Choroid plexus epithelial cell (primary cell): Measurements from ENCODE around the gene COL5A2.

Experiments
- DNase-seq: peaks from one replicate; pipeline ENCODE4 v3.0.0-alpha.2; 2010; ENCODE audit warnings: low read depth
- H3K4me3 ChIP-seq: 2 replicates; pipeline ENCODE4 v1.5.1; 2011; ENCODE audit warnings: low read depth, mild to moderate bottlenecking, control low read depth, low read length, moderate library complexity
- TF ChIP-seq, protein P1 (sequence below): conservative IDR thresholded peaks from 2 replicates; pipeline ENCODE4 v1.5.1; 2011; ENCODE audit warnings: low read depth, mild to moderate bottlenecking, control low read depth, inconsistent platforms, low read length, moderate library complexity

The COL5A2 gene

DNA sequence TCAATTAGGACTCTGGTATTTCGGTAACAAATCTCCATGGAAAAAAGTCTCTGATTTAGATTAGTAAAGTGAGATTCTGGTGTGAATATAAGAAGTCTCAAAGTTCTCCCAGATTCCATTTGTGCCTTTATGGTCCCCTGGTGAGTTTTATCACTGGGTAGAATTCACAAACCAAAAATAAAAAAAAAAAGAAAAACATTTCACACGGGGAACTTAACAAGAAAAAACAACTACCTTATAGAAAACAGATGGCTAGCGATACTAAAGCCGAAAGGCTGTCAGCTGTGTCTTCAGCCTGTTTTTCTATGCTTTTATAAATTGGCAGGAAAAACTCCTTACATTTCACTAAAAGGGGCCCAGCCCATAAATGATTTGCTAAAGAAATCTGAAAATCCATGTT is 50.6 kb downstream of the COL5A2 start:
- TF ChIP-seq, protein P1, sequence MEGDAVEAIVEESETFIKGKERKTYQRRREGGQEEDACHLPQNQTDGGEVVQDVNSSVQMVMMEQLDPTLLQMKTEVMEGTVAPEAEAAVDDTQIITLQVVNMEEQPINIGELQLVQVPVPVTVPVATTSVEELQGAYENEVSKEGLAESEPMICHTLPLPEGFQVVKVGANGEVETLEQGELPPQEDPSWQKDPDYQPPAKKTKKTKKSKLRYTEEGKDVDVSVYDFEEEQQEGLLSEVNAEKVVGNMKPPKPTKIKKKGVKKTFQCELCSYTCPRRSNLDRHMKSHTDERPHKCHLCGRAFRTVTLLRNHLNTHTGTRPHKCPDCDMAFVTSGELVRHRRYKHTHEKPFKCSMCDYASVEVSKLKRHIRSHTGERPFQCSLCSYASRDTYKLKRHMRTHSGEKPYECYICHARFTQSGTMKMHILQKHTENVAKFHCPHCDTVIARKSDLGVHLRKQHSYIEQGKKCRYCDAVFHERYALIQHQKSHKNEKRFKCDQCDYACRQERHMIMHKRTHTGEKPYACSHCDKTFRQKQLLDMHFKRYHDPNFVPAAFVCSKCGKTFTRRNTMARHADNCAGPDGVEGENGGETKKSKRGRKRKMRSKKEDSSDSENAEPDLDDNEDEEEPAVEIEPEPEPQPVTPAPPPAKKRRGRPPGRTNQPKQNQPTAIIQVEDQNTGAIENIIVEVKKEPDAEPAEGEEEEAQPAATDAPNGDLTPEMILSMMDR, result no peak
- H3K4me3 ChIP-seq, result no peak overlapping the region

DNA sequence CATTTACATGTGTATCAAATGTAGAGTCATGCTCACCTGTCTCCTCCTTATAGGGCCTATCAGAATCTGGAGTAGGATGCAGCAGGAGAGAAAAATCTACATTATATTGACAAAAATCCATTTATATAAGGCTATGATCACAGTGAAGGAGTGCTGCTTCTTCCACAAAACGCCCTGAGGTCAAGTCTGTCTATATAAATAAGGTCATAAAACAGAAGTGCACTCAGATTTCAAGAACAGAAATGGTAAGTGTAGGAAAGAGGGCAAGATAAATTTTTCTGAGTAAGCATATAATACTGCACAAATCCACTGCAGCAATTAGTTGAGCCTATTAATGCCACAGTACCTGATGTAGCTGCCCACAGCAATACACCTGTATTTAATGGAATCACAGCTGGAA is 51.8 kb downstream of the COL5A2 start:
- TF ChIP-seq, protein P1, result no peak
- no peak for DNase-seq

More for the DNA sequence above, 50.6 kb downstream of the COL5A2 start:
- peak; percentile 77 for DNase-seq

DNA sequence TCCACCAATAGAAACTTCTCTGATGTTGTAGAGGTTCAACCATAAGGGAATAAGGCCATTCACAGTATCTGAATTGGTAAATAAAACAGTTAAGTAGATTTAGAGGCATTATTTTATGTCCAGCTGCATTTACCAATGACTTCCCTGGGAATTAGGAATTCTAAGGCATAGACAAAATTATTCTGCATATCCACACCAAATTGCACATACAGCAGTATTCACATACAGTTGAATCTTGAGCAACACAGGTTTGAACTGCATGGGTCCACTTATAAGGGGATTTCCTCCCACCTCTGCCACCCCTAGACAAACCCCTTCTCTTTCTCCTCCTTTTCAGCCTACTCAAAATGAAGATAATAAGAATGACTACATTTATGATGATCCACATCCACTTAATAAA is 54.4 kb downstream of the COL5A2 start:
- TF ChIP-seq, protein P1, result no peak
- H3K4me3 ChIP-seq, result no peak overlapping the region

More for the DNA sequence above, 51.8 kb downstream of the COL5A2 start:
- H3K4me3 ChIP-seq, result no peak overlapping the region

DNA sequence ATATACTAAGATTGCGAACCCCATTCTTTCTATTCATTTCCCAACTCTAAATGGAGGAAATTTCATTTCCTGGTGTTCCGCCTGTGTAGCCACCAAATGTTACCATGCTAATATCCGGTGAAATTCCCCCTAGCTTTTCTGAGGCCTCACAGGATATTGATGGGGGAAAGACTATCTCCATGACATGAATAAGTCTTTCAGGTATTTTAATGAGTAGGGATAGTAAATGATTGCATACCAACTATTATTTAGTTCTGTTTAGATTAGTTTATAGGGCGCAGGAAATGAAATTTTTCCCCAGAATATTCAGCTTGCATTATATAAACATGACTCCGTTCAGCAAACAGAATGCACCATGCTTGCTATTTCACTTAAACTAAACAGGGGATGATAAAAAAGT is 55.4 kb downstream of the COL5A2 start:
- H3K4me3 ChIP-seq, result no peak overlapping the region
- TF ChIP-seq, protein P1, result no peak
- no peak for DNase-seq

More for the DNA sequence above, 54.4 kb downstream of the COL5A2 start:
- no peak for DNase-seq

DNA sequence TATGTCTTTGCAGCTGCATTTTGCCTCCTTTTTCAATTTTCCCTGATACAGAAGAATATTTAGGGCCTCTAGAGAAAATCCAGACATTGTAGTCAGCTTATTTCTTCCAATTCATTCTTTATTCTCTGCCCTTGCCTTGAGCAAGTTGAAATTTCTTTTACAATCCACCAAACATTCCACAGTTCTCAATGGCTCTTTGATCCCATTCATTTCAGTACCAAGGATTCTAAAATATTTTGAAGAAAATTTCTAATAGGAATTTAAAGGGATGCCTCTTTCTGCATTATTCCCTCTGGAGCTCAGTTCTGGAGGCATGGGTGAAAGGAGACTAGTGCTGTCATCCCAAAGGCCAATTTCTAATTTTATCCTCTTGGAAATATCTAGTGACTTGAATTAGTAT is 61.2 kb downstream of the COL5A2 start:
- TF ChIP-seq, protein P1, result no peak
- H3K4me3 ChIP-seq, result no peak overlapping the region
- no peak for DNase-seq

DNA sequence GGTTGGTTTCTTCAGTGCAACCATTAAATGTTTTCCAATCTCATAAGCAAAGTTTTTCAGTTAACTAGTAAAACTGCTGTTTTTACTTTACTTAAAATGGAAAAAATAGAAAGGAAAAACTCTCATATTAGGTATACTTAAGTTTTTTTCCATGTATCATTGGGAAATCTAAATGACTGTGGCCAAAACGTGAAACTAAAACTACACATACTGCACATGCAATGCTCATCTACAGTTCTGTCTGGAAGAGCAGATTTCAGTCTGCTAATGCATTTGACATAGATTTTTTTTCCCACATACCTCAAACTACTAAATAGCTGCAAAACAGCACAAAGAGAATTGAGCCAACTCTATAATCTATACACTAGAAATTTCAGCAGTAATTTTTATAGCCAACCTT is 62.6 kb downstream of the COL5A2 start:
- TF ChIP-seq, protein P1, result no peak
- H3K4me3 ChIP-seq, result no peak overlapping the region
- DNase-seq, result peak; percentile 61

DNA sequence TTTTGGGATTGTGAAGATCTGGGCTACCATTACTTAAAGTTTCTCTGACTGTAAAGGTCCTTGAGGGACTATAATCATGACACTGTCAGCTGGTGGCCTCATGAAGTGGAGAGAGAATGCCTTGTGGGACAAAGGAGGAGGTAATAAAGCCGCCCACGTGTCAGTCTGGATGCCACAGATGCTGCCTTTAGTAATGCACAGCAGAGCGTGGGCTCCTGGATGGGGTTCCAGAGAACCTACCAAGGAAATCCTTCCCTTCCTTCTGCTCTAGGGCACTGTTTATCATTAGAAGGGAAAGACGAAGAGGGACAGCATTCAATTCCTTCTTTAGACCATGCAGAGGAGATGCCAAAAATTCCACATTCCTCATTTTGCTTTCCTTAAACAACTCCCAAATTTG is 63.5 kb downstream of the COL5A2 start:
- TF ChIP-seq, protein P1, result no peak
- no peak overlapping the region for H3K4me3 ChIP-seq
- DNase-seq, result no peak
